ENCODE results near the gene RAB17.

Gene RAB17

DNA sequence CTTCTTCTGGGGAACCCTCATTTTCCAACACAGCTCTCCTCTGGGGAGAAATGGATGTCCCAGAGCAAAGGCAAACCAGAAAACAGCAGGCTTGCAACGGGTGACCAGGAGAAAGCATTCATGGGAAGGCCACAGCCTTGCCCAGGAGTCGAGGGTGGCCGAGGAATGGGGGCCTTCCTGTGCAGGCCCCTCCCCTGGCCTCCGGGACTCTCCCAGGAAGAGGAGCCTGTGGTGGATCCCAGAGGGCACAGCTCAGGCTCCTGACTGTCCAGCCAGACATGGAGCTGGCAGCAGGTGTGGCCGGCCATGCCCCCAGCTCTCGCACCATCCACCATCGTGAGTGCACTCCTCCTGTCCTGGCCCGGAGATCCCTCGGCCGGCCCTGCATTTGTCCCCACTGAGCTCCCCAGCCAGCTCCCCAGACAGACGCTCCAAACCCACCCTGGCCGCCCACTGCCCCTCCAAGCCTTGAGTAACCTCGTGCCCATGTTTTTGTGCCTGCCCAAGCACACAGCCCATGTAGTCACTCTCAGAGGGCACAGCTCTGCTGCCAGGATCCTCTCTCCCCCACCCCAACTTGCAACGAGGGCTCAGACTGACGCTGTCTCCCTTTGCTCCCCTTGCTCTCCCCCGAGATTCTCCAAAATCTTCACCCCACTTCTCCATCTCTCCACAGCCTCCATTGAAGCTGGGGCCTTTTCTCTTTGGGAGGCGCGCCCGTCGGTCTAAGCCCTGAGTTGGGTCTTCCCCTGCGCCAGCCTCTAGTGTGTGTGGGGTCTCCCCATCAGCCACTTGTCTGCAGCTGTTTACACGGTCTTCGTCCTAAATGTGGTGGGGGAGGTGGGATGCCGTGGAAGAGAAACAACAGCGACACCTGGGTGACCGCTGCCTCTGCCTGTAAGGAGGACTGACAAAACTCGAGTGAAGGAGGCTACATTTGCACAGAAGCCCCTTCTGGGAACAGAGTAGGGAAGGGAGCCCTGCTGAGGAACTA lies 14.4 kb downstream of the RAB17 start:
- DNase-seq, result no peak

GRCh38 chr2:237574894-237575868 lies 15.4 kb downstream of the RAB17 start:
- DNase-seq, result no peak

- DNase-seq, result no peak
These were observed 16.1 kb downstream of the RAB17 start for GRCh38 chr2:237574467-237574866.

DNA sequence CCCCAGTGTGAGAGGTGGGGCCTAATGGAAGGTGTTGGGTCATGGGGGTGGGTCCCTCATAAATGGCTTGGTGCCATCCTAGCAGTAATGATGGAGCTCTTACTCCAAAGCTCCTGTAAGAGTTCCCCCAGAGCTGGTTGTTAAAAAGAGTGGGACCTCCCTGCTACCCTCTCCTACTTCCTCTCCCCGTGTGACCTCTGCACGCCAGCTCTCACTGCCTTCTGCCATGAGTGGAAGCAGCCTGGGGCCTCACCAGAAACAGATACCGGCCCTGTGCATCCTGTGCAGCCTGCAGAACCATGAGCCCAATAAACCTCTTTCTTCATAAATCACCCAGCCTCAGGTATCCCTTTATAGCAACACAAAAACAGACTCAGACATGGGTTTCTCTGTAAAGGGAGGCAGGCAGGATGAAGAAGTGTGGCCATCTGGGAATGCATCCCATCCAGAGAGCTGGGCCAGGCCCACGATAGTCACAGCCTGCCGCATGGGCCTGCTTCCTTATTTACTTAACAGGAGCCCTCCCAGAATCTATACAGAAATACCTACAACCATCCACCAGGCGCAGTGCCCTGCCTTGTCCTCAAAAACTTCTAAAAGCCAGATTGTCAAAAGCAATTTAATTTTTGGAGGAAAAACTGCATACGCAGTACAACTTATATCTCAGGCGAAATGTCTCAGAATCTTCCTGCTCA lies 16.7 kb downstream of the RAB17 start:
- DNase-seq, result no peak

- DNase-seq, result no peak
These were observed 17.8 kb downstream of the RAB17 start for GRCh38 chr2:237572742-237573101.

DNA sequence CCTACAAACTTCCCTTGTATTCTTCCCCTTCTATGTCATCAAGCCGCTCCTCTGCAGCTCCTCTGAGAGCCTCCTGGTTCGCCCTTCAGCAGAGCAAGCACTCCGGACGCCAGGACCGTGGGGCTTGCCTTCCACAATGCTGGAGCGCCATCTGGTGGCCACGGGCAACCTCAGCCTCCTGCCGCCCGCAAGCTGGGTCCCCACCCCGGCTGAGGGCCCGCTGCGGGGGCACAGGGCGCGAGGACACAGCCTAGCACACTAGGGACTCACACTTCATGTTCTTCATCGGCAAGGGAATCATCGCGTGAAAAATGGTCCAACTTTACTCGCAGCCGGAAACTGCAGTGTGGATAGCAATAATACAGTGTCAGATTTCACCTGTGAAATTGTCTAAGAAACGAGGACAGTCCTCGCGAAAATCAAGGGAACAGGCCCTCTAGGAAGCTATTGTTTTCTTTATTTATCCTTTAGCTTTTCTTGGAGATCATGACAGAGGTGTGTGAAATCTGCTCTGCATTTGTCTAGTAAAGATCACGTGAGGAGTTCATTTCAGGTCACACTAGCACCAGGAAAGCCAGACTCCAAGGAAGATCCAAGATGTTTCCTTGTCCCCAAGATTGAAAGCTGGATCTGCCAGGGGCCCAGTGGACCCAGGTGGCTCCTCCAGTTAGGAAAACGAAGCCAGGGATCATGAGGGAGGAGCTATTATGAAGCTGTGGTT lies 18.4 kb downstream of the RAB17 start:
- peak; percentile 78 for DNase-seq

- no peak for DNase-seq
These were observed 19.0 kb downstream of the RAB17 start for GRCh38 chr2:237571551-237571950.

DNA sequence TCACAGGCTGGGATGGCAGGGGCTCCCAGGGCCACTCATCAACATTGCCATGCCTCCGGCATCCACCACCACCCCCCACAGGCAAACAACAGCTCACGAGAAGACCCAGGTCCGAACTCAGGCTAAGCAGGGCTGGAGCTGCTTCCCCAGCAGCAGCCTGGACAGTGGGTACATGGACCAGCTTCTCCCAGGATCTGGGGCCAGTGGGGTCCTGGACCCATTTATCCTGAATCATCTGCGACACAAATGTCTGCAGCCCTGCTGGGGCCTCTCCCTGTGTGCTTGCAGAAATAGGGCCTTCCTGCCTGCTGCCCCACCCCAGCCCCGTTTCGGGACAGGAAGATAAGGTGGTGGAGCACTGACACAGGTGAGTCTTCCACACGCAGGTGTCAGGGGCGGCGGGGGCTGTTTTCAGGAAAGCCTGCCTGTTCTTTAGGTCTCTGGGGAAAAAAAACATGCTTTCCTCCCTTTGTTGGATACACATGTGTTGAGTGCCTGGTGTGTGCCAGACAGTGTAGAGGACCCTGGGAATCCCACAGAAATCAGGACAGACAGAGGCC lies 19.7 kb downstream of the RAB17 start:
- DNase-seq, result no peak

GRCh38 chr2:237569896-237570295 lies 20.6 kb downstream of the RAB17 start:
- no peak for DNase-seq

DNA sequence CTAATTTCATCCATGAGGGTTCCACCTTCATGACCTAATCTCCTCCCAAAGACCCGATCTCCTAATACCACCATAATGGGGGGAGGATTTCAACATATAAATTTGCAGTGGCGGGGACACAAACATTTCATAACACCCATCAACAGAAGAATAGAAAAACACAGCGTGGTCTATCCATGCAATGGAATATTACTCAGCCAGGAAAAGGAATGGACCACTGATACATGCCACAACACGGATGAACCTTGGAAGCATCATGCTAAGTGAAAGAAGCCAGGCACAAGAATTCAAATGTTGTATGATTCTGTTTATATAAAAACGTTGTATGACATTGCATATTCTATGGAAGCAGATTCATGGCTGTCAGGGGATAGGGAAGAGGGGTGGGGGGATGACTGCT lies 21.5 kb downstream of the RAB17 start:
- no peak for DNase-seq

DNA sequence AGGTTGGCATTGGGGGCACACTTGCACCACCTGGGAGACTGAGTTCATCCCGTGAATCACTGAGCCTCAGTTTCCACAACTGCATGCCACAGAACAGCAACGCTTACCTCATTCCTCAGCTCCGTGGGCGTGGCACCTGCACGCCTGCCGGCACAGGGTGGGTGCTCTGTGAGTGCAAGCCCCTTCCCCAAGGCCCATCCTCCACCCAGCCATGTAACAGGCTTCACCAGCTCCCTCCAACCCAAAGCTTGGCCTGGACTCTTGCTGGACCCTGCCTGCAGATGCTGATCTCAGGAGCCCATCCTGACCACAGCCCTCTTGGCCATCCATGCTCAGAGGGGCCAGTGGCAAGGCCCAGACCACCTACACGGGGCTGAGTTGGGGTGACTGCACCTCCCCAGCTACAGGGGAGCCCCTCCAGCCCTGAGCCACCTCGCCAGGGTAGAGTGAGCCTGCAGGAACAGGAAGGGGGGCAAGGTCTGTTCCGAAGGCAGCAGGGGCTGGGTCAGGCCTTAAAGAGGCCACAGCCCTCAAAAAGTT lies 22.3 kb downstream of the RAB17 start:
- DNase-seq, result no peak

- no peak for DNase-seq
These were observed 23.1 kb downstream of the RAB17 start for GRCh38 chr2:237567276-237568029.

DNA sequence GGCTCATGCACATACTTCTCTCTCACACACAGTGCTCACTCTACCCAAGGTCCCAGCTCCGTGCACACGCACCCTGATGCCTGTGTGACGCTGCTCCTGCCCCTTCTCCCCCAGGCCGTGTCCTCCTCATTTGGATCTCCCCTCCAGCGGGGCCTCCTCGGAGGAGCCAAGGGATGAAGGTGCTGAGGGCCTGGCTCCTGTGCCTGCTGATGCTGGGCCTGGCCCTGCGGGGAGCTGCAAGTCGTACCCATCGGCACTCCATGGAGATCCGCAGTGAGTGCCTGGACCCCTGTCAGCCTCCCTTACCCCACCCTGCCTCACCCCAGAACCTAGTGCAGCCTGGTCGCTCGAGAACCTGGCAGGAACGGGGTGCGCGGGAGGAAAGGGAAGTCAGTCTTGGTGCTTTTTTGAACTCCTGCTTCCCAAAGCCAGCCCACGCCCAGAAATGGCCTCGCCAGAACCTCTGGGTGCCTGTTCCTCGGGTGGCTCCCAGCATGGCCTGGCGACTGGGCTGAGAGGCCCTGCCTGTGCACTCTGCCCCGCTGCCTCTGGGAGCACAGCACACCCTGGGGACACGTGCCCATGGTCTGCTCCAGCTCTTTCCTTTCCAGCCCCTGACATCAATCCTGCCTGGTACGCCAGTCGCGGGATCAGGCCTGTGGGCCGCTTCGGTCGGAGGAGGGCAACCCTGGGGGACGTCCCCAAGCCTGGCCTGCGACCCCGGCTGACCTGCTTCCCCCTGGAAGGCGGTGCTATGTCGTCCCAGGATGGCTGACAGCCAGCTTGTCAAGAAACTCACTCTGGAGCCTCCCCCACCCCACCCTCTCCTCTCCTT lies 23.9 kb downstream of the RAB17 start, which contains the start of gene PRLH:
TSS of gene PRLH (plus strand) at position 174 of the 835 bp plus-strand sequence. CDS start at position 174, 0 bp downstream.
- DNase-seq, result no peak

GRCh38 chr2:237565974-237566373 lies 24.6 kb downstream of the RAB17 start:
- DNase-seq, result no peak

- DNase-seq, result no peak
These were observed 25.9 kb downstream of the RAB17 start for GRCh38 chr2:237564526-237565131.

GRCh38 chr2:237563816-237564215 lies 26.7 kb downstream of the RAB17 start:
- DNase-seq, result no peak

GRCh38 chr2:237561221-237561620 lies 29.3 kb downstream of the RAB17 start:
- no peak for DNase-seq

DNA sequence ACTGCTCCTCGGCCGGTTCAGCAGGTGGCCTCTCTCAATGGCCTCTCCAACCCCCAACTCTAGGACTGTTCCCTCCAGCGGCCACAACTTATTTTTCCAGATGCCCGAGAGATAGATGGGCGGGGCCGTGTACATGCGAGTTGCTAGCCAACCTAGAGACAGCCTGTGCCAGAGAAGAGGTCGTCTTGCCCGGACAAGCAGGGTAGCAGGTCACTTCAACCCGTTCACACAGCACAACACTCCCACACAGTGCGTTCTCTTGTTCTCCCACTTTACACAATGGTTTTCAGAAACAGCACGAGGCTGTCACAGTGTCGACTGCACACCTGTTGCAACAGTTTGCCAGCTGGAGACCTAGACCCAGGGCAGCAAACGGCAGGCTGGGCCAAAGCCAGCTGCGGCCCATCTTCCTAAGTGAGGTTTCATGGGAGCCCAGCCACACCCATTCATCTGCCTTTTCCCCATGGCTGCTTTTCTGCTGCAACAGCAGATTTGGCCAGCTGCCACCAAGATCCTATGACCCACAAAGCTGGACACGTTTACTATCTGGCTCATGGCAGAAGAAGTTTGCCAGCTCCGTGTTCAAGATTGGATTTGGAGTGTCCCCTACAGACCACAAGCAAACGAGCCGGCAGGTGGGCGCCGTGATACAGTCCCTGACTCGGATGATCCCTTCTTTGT lies 31.4 kb downstream of the RAB17 start:
- no peak for DNase-seq

DNA sequence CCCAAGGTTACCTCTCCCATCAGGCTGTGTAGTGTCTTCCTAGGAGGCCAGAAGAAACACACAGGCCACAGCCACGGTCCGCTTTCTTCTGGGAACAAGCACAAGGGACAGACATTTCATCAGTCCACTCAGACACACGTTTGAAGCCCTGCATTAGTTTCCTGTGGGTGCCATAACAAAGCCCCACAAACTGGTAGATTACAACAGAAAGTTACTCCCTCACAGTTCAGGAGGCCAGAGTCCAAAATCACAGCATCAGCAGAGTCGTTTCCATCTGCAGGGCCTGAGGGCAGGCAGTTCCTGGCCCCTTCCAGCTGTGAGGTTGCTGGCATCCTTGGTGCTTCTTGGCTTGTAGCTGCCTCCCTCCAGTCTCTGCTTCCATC lies 32.9 kb downstream of the RAB17 start:
- DNase-seq, result no peak
